ENCODE data around the gene PTPN14.

PTPN14 gene

DNA sequence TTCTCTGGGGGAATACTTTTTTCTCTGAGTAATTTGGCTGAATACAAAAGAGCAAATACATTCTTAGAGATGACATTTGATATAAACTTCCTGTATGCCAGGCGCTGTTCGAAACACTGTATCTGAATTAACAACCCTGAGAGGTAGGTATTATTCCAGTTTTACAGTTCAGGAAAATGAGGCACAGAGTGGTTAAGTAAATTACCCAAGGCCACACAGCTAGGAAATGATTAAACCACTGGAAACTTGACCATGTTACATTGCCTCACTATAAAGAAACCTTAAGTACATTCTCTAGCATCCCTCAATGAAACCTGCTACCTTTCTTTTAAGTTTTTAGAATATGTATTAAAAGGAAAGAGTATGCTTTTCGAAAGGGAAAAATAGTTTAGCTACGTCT is 215.8 kb downstream of the PTPN14 start:
- no peaks in the 10 kb centered on the region for H3K9me3 ChIP-seq (ENCODE audit: insufficient read depth, low read length)
- no peaks in the 10 kb centered on the region for H3K79me2 ChIP-seq (ENCODE audit: low read length)
- H4K20me1 ChIP-seq (ENCODE audit: insufficient read depth, low read length), result peaks cover 4% of the 10 kb centered on the region
- H3K27ac ChIP-seq (ENCODE audit: low read length), result no peak overlapping the region
- no peak overlapping the region for H3K9ac ChIP-seq (ENCODE audit: low read length)
- H3K36me3 ChIP-seq (replicated peaks; ENCODE audit: low read depth, low read length), result peaks cover 27% of the 10 kb centered on the region
- H3K4me3 ChIP-seq (ENCODE audit: low read length), result no peak overlapping the region
- no peaks in the 10 kb centered on the region for H3K27me3 ChIP-seq (ENCODE audit: low read depth, low read length)
- no peak overlapping the region for H2AFZ ChIP-seq (ENCODE audit: low read depth, low read length)
- no peak overlapping the region for H3K4me2 ChIP-seq (ENCODE audit: low read length)
- no peak for TF ChIP-seq EZH2phosphoT487 (IDR thresholded peaks at IDR 0.05; ENCODE audit: low read depth)
- TF ChIP-seq, protein P1, sequence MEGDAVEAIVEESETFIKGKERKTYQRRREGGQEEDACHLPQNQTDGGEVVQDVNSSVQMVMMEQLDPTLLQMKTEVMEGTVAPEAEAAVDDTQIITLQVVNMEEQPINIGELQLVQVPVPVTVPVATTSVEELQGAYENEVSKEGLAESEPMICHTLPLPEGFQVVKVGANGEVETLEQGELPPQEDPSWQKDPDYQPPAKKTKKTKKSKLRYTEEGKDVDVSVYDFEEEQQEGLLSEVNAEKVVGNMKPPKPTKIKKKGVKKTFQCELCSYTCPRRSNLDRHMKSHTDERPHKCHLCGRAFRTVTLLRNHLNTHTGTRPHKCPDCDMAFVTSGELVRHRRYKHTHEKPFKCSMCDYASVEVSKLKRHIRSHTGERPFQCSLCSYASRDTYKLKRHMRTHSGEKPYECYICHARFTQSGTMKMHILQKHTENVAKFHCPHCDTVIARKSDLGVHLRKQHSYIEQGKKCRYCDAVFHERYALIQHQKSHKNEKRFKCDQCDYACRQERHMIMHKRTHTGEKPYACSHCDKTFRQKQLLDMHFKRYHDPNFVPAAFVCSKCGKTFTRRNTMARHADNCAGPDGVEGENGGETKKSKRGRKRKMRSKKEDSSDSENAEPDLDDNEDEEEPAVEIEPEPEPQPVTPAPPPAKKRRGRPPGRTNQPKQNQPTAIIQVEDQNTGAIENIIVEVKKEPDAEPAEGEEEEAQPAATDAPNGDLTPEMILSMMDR (IDR thresholded peaks at IDR 0.05; ENCODE audit: low read depth, low read length), result no peak
- H3K4me1 ChIP-seq (ENCODE audit: low read length), result peaks cover 20% of the 10 kb centered on the region

GRCh38 chr1:214332946-214333798 is 218.2 kb downstream of the PTPN14 start:
- peaks cover 31% of the 10 kb centered on the region for H3K36me3 ChIP-seq (replicated peaks; ENCODE audit: low read depth, low read length)
- H3K4me2 ChIP-seq (ENCODE audit: low read length), result no peak overlapping the region
- H3K79me2 ChIP-seq (ENCODE audit: low read length), result no peaks in the 10 kb centered on the region
- TF ChIP-seq, protein P1 (IDR thresholded peaks at IDR 0.05; ENCODE audit: low read depth, low read length), result peak; percentile 97
- no peak for TF ChIP-seq EZH2phosphoT487 (IDR thresholded peaks at IDR 0.05; ENCODE audit: low read depth)
- no peak overlapping the region for H2AFZ ChIP-seq (ENCODE audit: low read depth, low read length)
- peaks cover 8% of the 10 kb centered on the region for H4K20me1 ChIP-seq (ENCODE audit: insufficient read depth, low read length)
- no peak overlapping the region for H3K4me3 ChIP-seq (ENCODE audit: low read length)
- H3K4me1 ChIP-seq (ENCODE audit: low read length), result peaks cover 24% of the 10 kb centered on the region
- no peak overlapping the region for H3K9ac ChIP-seq (ENCODE audit: low read length)
- H3K27me3 ChIP-seq (ENCODE audit: low read depth, low read length), result no peaks in the 10 kb centered on the region
- H3K9me3 ChIP-seq (ENCODE audit: insufficient read depth, low read length), result no peaks in the 10 kb centered on the region
- no peak overlapping the region for H3K27ac ChIP-seq (ENCODE audit: low read length)

- H3K27me3 ChIP-seq (ENCODE audit: low read depth, low read length), result no peaks in the 10 kb centered on the region
- no peak overlapping the region for H3K4me2 ChIP-seq (ENCODE audit: low read length)
- no peak overlapping the region for H2AFZ ChIP-seq (ENCODE audit: low read depth, low read length)
- no peaks in the 10 kb centered on the region for H3K9me3 ChIP-seq (ENCODE audit: insufficient read depth, low read length)
- H3K9ac ChIP-seq (ENCODE audit: low read length), result no peak overlapping the region
- no peak overlapping the region for H3K4me3 ChIP-seq (ENCODE audit: low read length)
- no peak overlapping the region for H3K27ac ChIP-seq (ENCODE audit: low read length)
- H3K79me2 ChIP-seq (ENCODE audit: low read length), result no peaks in the 10 kb centered on the region
- H3K36me3 ChIP-seq (replicated peaks; ENCODE audit: low read depth, low read length), result peaks cover 31% of the 10 kb centered on the region
- peaks cover 4% of the 10 kb centered on the region; the same call in 1 of the 2 replicates for H4K20me1 ChIP-seq (ENCODE audit: insufficient read depth, low read length)
- peaks cover 24% of the 10 kb centered on the region for H3K4me1 ChIP-seq (ENCODE audit: low read length)
- TF ChIP-seq EZH2phosphoT487 (IDR thresholded peaks at IDR 0.05; ENCODE audit: low read depth), result no peak
- TF ChIP-seq, protein P1 (IDR thresholded peaks at IDR 0.05; ENCODE audit: low read depth, low read length), result peak; percentile 92
Observed at GRCh38 chr1:214331827-214332423, 219.5 kb downstream of the PTPN14 start.

- Histone ChIP-seq H3K27ac (ENCODE audit: low read length) (no peak overlapping the region), H3K79me2 (ENCODE audit: low read length) (no peaks in the 10 kb centered on the region), H3K4me3 (ENCODE audit: low read length) (no peak overlapping the region), H3K27me3 (ENCODE audit: low read depth, low read length) (no peaks in the 10 kb centered on the region), H3K4me2 (ENCODE audit: low read length) (no peak overlapping the region), H3K9ac (ENCODE audit: low read length) (no peak overlapping the region), H3K9me3 (ENCODE audit: insufficient read depth, low read length) (no peaks in the 10 kb centered on the region), H3K4me1 (ENCODE audit: low read length) (peaks cover 26% of the 10 kb centered on the region), H4K20me1 (ENCODE audit: insufficient read depth, low read length) (peaks cover 4% of the 10 kb centered on the region; the same call in 1 of the 2 replicates), H3K36me3 (replicated peaks; ENCODE audit: low read depth, low read length) (peaks cover 28% of the 10 kb centered on the region), H2AFZ (ENCODE audit: low read depth, low read length) (no peak overlapping the region)
- TF ChIP-seq, protein P1 (IDR thresholded peaks at IDR 0.05; ENCODE audit: low read depth, low read length), result no peak
- TF ChIP-seq EZH2phosphoT487 (IDR thresholded peaks at IDR 0.05; ENCODE audit: low read depth), result no peak
Observed at GRCh38 chr1:214331180-214331579, 220.2 kb downstream of the PTPN14 start.
